WI38 (cell line): ENCODE measurements around the gene TNP2.

Experiments
- H3K4me3 ChIP-seq: 2 replicates; pipeline ENCODE4 v1.5.1; 2011; ENCODE audit warnings: low read depth, mild to moderate bottlenecking, control low read depth, low read length
- TF ChIP-seq, protein P1 (sequence below): IDR thresholded peaks from 2 replicates; pipeline ENCODE4 v1.5.1; 2012; ENCODE audit warnings: low read depth, mild to moderate bottlenecking, control low read depth, low read length

The TNP2 gene

DNA sequence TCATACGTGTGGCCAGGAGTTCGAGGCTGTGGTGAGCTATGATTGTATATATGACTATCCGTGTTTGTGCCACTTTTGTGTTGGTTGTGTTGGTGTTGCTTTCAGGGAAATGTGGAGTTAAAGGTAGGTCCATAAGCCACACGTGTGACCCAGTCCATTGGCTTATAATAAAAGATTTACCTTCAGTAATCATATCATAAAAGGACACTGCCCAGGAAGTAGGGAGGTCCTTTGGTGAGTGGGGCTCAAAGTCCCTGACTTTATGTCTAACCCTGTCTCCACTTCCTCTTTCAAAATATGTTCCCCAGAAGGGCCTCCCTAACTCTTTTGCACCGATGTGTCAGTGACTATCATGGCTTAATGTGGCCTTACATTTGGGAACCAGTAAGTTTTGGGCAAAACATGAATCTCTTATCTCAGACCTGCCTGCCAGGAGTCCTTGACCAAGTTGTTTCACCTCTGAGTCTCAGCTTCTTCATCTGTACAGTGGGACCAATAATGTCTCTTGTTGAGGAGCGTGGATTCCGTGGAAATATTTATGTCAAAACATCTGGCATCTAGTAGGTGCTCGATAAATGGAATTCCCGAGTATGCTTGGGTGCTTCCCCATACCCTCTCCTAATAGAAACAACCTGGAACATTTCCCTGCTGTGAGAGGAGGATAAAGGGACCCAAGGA, 4.8 kb downstream of the TNP2 start:
- H3K4me3 ChIP-seq: no peak overlapping the region
- TF ChIP-seq, protein P1, sequence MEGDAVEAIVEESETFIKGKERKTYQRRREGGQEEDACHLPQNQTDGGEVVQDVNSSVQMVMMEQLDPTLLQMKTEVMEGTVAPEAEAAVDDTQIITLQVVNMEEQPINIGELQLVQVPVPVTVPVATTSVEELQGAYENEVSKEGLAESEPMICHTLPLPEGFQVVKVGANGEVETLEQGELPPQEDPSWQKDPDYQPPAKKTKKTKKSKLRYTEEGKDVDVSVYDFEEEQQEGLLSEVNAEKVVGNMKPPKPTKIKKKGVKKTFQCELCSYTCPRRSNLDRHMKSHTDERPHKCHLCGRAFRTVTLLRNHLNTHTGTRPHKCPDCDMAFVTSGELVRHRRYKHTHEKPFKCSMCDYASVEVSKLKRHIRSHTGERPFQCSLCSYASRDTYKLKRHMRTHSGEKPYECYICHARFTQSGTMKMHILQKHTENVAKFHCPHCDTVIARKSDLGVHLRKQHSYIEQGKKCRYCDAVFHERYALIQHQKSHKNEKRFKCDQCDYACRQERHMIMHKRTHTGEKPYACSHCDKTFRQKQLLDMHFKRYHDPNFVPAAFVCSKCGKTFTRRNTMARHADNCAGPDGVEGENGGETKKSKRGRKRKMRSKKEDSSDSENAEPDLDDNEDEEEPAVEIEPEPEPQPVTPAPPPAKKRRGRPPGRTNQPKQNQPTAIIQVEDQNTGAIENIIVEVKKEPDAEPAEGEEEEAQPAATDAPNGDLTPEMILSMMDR: no peak

DNA sequence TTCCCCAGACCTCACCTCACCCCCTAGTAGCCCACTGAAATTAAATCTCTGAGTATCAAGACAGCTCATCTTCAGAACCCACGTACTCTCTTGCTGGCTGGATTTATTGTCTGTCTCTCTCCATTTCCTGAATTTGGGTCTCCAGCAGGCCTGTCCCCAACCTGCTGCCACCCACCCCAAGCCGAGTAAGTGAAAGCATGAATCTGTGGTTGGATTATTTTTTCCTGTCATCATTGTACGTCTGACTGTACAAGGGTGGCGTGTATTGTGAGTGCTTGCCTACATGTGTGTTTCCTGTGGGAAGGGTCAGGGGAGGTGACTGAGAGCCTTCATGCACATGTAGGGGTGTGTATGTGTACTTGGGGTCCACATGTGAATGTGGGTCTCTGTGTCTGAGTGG, 5.4 kb downstream of the TNP2 start:
- TF ChIP-seq, protein P1: no peak
- no peak overlapping the region for H3K4me3 ChIP-seq

DNA sequence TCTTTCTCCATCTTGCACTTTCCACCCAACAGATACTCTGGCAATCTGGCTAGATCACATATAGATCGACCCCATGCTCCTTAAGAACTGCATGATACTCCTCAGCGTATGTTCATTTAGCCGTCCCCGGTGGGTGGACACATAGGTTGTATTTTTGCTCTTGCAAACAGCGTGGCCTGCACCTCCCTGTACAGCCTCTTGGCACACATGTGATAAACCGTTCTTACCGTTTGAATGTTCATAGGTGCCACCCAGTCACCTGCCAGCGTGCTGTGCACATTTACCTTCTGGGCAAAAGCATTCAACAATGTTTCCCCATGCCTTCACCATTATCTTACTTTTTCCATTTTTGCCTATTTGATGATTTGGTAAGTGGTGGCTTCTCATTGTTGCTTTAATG, 6.2 kb downstream of the TNP2 start:
- H3K4me3 ChIP-seq: no peak overlapping the region
- TF ChIP-seq, protein P1: no peak

GRCh38 chr16:11260596-11260966, 8.5 kb downstream of the TNP2 start:
- TF ChIP-seq, protein P1: no peak
- H3K4me3 ChIP-seq: no peak overlapping the region

- TF ChIP-seq, protein P1: no peak
- H3K4me3 ChIP-seq: no peak overlapping the region
Measured at GRCh38 chr16:11259655-11260595, 9.2 kb downstream of the TNP2 start.

- H3K4me3 ChIP-seq: no peak overlapping the region
Measured at GRCh38 chr16:11258553-11259492, 10.3 kb downstream of the TNP2 start.

More at GRCh38 chr16:11258553-11259492, 10.3 kb downstream of the TNP2 start:
- TF ChIP-seq, protein P1: no peak
